H9 (cell line): ENCODE results near the gene C9orf43. TPM values are rescaled to one million over a fixed set of nuclear protein-coding genes. Genes with fewer than 3 reads are reported as not detected.

Experiments
- DNase-seq: peaks from one replicate; pipeline ENCODE4 v3.0.0-alpha.2; 2017
- H2AFZ ChIP-seq: one replicate; pipeline ENCODE4 v1.6.1; 2013; ENCODE audit warnings: mild to moderate bottlenecking, low read length, control low read depth, moderate library complexity
- H2AK5ac ChIP-seq: 2 replicates; pipeline ENCODE4 v1.6.1; 2013; ENCODE audit warnings: low read length, control low read depth, mixed read lengths; ENCODE audit not compliant: insufficient read length
- H2BK120ac ChIP-seq: one replicate; pipeline ENCODE4 v1.6.1; 2013; ENCODE audit warnings: low read depth, mild to moderate bottlenecking, low read length, control low read depth, inconsistent platforms; ENCODE audit not compliant: poor library complexity, severe bottlenecking
- H2BK12ac ChIP-seq: 2 replicates; pipeline ENCODE4 v1.6.1; 2013; ENCODE audit warnings: low read length, control low read depth, mixed read lengths, low read depth; ENCODE audit not compliant: insufficient read length
- H2BK15ac ChIP-seq: 2 replicates; pipeline ENCODE4 v1.6.1; 2013; ENCODE audit warnings: low read depth, low read length, control low read depth
- H2BK20ac ChIP-seq: one replicate; pipeline ENCODE4 v1.6.1; 2013; ENCODE audit warnings: low read depth, mild to moderate bottlenecking, low read length, control low read depth, inconsistent platforms; ENCODE audit not compliant: poor library complexity, severe bottlenecking
- H2BK5ac ChIP-seq: 2 replicates; pipeline ENCODE4 v1.6.1; 2013; ENCODE audit warnings: low read length, control low read depth, mixed read lengths; ENCODE audit not compliant: insufficient read length
- H3K14ac ChIP-seq: 2 replicates; pipeline ENCODE4 v1.6.1; 2013; ENCODE audit warnings: low read length, control low read depth; ENCODE audit not compliant: insufficient read depth
- H3K18ac ChIP-seq: 2 replicates; pipeline ENCODE4 v1.6.1; 2013; ENCODE audit warnings: low read depth, mild to moderate bottlenecking, mixed read lengths, low read length, control low read depth; ENCODE audit not compliant: insufficient read length
- H3K23ac ChIP-seq: 2 replicates; pipeline ENCODE4 v1.6.1; 2013; ENCODE audit warnings: low read length, control low read depth, mixed read lengths, low read depth; ENCODE audit not compliant: insufficient read length
- H3K23me2 ChIP-seq: 2 replicates; pipeline ENCODE4 v1.6.1; 2013; ENCODE audit warnings: low read depth, mild to moderate bottlenecking, mixed read lengths, low read length, control low read depth; ENCODE audit not compliant: insufficient read length, poor library complexity, severe bottlenecking
- H3K27ac ChIP-seq: 2 replicates; pipeline ENCODE4 v1.5.1; 2013; ENCODE audit warnings: low read length, control low read depth, mixed read lengths, low read depth; ENCODE audit not compliant: insufficient read length
- H3K27me3 ChIP-seq: 2 replicates; pipeline ENCODE4 v1.6.1; 2013; ENCODE audit warnings: low read length, control low read depth, inconsistent platforms; ENCODE audit not compliant: insufficient read depth
- H3K4ac ChIP-seq: 2 replicates; pipeline ENCODE4 v1.6.1; 2013; ENCODE audit warnings: low read depth, mild to moderate bottlenecking, control low read depth, inconsistent platforms, low read length, moderate library complexity
- H3K4me1 ChIP-seq: 2 replicates; pipeline ENCODE4 v1.6.1; 2013; ENCODE audit warnings: low read length, control low read depth, inconsistent platforms; ENCODE audit not compliant: insufficient read depth
- H3K4me2 ChIP-seq: 2 replicates; pipeline ENCODE4 v1.6.1; 2013; ENCODE audit warnings: low read length, control low read depth, mixed read lengths; ENCODE audit not compliant: insufficient read length, insufficient read depth
- H3K56ac ChIP-seq: 2 replicates; pipeline ENCODE4 v1.6.1; 2013; ENCODE audit warnings: low read depth, mild to moderate bottlenecking, mixed read lengths, low read length, control low read depth; ENCODE audit not compliant: insufficient read length
- H3K79me1 ChIP-seq: 2 replicates; pipeline ENCODE4 v1.6.1; 2013; ENCODE audit warnings: low read depth, mild to moderate bottlenecking, moderate library complexity, low read length, control low read depth, inconsistent platforms; ENCODE audit not compliant: insufficient read depth, poor library complexity, severe bottlenecking
- H3K79me2 ChIP-seq: 2 replicates; pipeline ENCODE4 v1.6.1; 2013; ENCODE audit warnings: low read length, control low read depth, inconsistent platforms; ENCODE audit not compliant: insufficient read depth
- H3K9ac ChIP-seq: 2 replicates; pipeline ENCODE4 v1.6.1; 2013; ENCODE audit warnings: low read length, control low read depth, mixed read lengths; ENCODE audit not compliant: insufficient read length; ENCODE audit errors: extremely low read depth
- H3K9me3 ChIP-seq: one replicate; pipeline ENCODE4 v1.6.1; 2013; ENCODE audit warnings: low read depth, low read length, inconsistent platforms; ENCODE audit not compliant: control insufficient read depth
- H3T11ph ChIP-seq: one replicate; pipeline ENCODE4 v1.6.1; 2013; ENCODE audit warnings: mild to moderate bottlenecking, low read length, control low read depth, inconsistent platforms
- H4K20me1 ChIP-seq: one replicate; pipeline ENCODE4 v1.6.1; 2013; ENCODE audit not compliant: control insufficient read depth, insufficient read length, insufficient read depth
- H4K5ac ChIP-seq: 2 replicates; pipeline ENCODE4 v1.6.1; 2013; ENCODE audit warnings: low read depth, mild to moderate bottlenecking, mixed read lengths, low read length, control low read depth; ENCODE audit not compliant: insufficient read length
- H4K8ac ChIP-seq: replicated peaks from 2 replicates; pipeline ENCODE4 v1.6.1; 2013; ENCODE audit warnings: low read length, control low read depth, mixed read lengths, low read depth; ENCODE audit not compliant: insufficient read length
- H4K91ac ChIP-seq: 2 replicates; pipeline ENCODE4 v1.6.1; 2013; ENCODE audit warnings: low read depth, mild to moderate bottlenecking, moderate library complexity, mixed read lengths, low read length, control low read depth; ENCODE audit not compliant: insufficient read length
- H3K27ac Mint-ChIP-seq, 3 experiments: 2 replicates in 2 of 3; 3 replicates in 1 of 3; pipeline ENCODE4 v1.8.0; 2020 to 2021; ENCODE audit warnings: mixed read lengths in 3 of 3, mild to moderate bottlenecking in 1 of 3, moderate library complexity in 1 of 3
- H3K27me3 Mint-ChIP-seq: 2 replicates; pipeline ENCODE4 v1.8.0; 2021; ENCODE audit warnings: low read depth, mild to moderate bottlenecking, moderate library complexity, mixed read lengths
- H3K36me3 Mint-ChIP-seq, 3 experiments: 2 replicates in 2 of 3; 3 replicates in 1 of 3; pipeline ENCODE4 v1.8.0; 2020 to 2021; ENCODE audit warnings: low read depth in 3 of 3, mixed read lengths in 3 of 3; ENCODE audit not compliant: insufficient read depth in 1 of 3
- H3K4me1 Mint-ChIP-seq, 2 experiments: 2 replicates each; pipeline ENCODE4 v1.8.0; 2020; ENCODE audit warnings: mixed read lengths in 2 of 2
- H3K4me3 Mint-ChIP-seq, 2 experiments: 2 replicates in 1 of 2; 3 replicates in 1 of 2; pipeline ENCODE4 v1.8.0; 2020 to 2021; ENCODE audit warnings: mild to moderate bottlenecking in 2 of 2, mixed read lengths in 2 of 2, moderate library complexity in 1 of 2
- H3K9me3 Mint-ChIP-seq, 2 experiments: 2 replicates in 1 of 2; 3 replicates in 1 of 2; pipeline ENCODE4 v1.8.0; 2020; ENCODE audit warnings: mild to moderate bottlenecking in 2 of 2, mixed read lengths in 2 of 2, moderate library complexity in 1 of 2
- WGBS: extraction: QIAGEN DNeasy Blood & Tissue Kit; methylation state at CpG from one replicate; pipeline ENCODE4 v1.1.7; 2013; ENCODE audit warnings: missing lambda C conversion rate, low lambda C conversion rate, mixed read lengths; ENCODE audit not compliant: insufficient read length; ENCODE audit errors: extremely low coverage; 5-methylcytosine and 5-hydroxymethylcytosine counted together
- total RNA-seq: library from RNA; stranded (reverse); gene quantifications from 2 replicates; pipeline ENCODE4 v1.2.1, GENCODE V29; 2021
- TF ChIP-seq, protein P1 (sequence below): fragments of 200-600 bp; sonication (generic); conservative IDR thresholded peaks from 3 replicates; pipeline ENCODE4 v1.8.0; 2021; ENCODE audit warnings: antibody characterized with exemption, mild to moderate bottlenecking

The C9orf43 gene
- total RNA-seq, 1 experiment from 2014 or later, result 0.57 TPM

DNA sequence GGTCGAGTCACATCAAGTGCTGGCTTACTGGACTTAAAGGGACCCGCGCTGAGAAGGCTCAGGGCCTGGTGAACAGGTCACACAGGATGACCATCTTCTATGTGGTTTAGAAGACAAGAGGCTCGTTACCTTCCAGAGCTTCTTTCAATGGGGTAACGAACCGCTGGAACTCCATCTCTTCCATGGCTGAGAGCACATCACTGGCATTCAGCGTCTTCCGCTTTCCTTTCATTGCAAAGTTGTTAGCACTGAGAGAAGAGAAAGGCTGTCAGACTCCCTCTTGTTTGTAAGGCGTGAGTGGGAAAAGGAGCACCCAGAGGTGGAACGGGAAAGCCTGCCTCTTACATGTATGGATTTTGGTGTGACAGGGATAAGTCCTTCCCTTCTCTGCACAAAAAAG is 1.1 kb upstream of the C9orf43 start:
- Histone ChIP-seq H2BK20ac (no peak overlapping the region), H2BK12ac (no peak overlapping the region), H3K4me1 (no peaks in the 10 kb centered on the region), H3K4ac (no peak overlapping the region), H3K56ac (no peak overlapping the region), H2BK15ac (no peak overlapping the region), H3K23ac (no peak overlapping the region), H3K9ac (peak overlapping the region; percentile 93), H3K18ac (no peak overlapping the region), H2AFZ (no peak overlapping the region), H4K20me1 (no peaks in the 10 kb centered on the region), H3T11ph (no peak overlapping the region), H3K27ac (no peak overlapping the region), H4K8ac (no peak overlapping the region), H2AK5ac (no peak overlapping the region), H3K4me2 (peak overlapping the region; percentile 92), H3K27me3 (no peaks in the 10 kb centered on the region), H3K23me2 (peaks cover 11% of the 10 kb centered on the region), H4K5ac (no peak overlapping the region), H3K79me1 (no peaks in the 10 kb centered on the region), H3K9me3 (no peaks in the 10 kb centered on the region), H2BK5ac (no peak overlapping the region), H3K14ac (peak overlapping the region; percentile 55; the same call in 1 of the 2 replicates), H2BK120ac (no peak overlapping the region), H4K91ac (no peak overlapping the region), H3K79me2 (peaks cover 4% of the 10 kb centered on the region; the same call in 1 of the 2 replicates)
- peak overlapping the region; percentile 98 to 99 for H3K4me3 Mint-ChIP-seq
- TF ChIP-seq, protein P1, sequence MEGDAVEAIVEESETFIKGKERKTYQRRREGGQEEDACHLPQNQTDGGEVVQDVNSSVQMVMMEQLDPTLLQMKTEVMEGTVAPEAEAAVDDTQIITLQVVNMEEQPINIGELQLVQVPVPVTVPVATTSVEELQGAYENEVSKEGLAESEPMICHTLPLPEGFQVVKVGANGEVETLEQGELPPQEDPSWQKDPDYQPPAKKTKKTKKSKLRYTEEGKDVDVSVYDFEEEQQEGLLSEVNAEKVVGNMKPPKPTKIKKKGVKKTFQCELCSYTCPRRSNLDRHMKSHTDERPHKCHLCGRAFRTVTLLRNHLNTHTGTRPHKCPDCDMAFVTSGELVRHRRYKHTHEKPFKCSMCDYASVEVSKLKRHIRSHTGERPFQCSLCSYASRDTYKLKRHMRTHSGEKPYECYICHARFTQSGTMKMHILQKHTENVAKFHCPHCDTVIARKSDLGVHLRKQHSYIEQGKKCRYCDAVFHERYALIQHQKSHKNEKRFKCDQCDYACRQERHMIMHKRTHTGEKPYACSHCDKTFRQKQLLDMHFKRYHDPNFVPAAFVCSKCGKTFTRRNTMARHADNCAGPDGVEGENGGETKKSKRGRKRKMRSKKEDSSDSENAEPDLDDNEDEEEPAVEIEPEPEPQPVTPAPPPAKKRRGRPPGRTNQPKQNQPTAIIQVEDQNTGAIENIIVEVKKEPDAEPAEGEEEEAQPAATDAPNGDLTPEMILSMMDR, result no peak
- H3K9me3 Mint-ChIP-seq, result no peaks in the 10 kb centered on the region
- peaks cover 13 to 36% (median 30%) of the 10 kb centered on the region in 3 experiments; a peak in 6 of 7 replicates for H3K36me3 Mint-ChIP-seq
- DNase-seq, result no peak
- H3K4me1 Mint-ChIP-seq, result peaks cover 9 to 18% of the 10 kb centered on the region in 2 experiments
- no CpG with 5 or more reads among the region's 10 CpGs for WGBS
- H3K27ac Mint-ChIP-seq, result peak overlapping the region; percentile 88 to 100 (median 100); a peak in 4 of 7 replicates
- H3K27me3 Mint-ChIP-seq, result no peaks in the 10 kb centered on the region
